Liver (tissue), 3 donors: ENCODE results near the gene DCC.

Source experiments
- CTCF ChIP-seq: fragments of 150-350 bp; IDR thresholded peaks from 2 replicates; pipeline ENCODE4 v1.5.1; 2017; ENCODE audit warnings: improper control_type of control experiment, low read depth, low read length; ENCODE audit not compliant: missing input control
- EGR1 ChIP-seq, 2 donors: IDR thresholded peaks; 2 replicates each; pipeline ENCODE4 v1.6.1; 2016 to 2018; ENCODE audit warnings: antibody characterized with exemption in 2 of 2, low read depth in 2 of 2
- GABPA ChIP-seq, 2 donors: IDR thresholded peaks in 1 of 2; conservative IDR thresholded peaks in 1 of 2; 2 replicates each; pipeline ENCODE4 v1.6.1; 2016; ENCODE audit warnings: antibody characterized with exemption in 2 of 2, mild to moderate bottlenecking in 1 of 2, moderate library complexity in 1 of 2
- HNF4A ChIP-seq, 2 donors: conservative IDR thresholded peaks; 2 replicates each; pipeline ENCODE4 v1.6.1; 2016; ENCODE audit warnings: antibody characterized with exemption in 2 of 2, mild to moderate bottlenecking in 2 of 2
- JUND ChIP-seq, 2 donors: IDR thresholded peaks; 2 replicates each; pipeline ENCODE4 v1.6.1; 2016; ENCODE audit warnings: antibody characterized with exemption in 2 of 2
- MAX ChIP-seq: IDR thresholded peaks from 2 replicates; pipeline ENCODE4 v1.6.1; 2016; ENCODE audit warnings: antibody characterized with exemption
- RAD21 ChIP-seq, 2 donors: IDR thresholded peaks; 2 replicates each; pipeline ENCODE4 v1.6.1; 2016; ENCODE audit warnings: antibody characterized with exemption in 2 of 2, mild to moderate bottlenecking in 2 of 2
- REST ChIP-seq: IDR thresholded peaks from 2 replicates; pipeline ENCODE4 v1.6.1; 2016; ENCODE audit warnings: antibody characterized with exemption, mild to moderate bottlenecking
- SP1 ChIP-seq: IDR thresholded peaks from 2 replicates; pipeline ENCODE4 v1.6.1; 2018; ENCODE audit warnings: antibody characterized with exemption, mild to moderate bottlenecking
- TAF1 ChIP-seq: conservative IDR thresholded peaks from 2 replicates; pipeline ENCODE4 v1.6.1; 2016; ENCODE audit warnings: antibody characterized with exemption, mild to moderate bottlenecking
- ZBTB33 ChIP-seq: IDR thresholded peaks from 2 replicates; pipeline ENCODE4 v1.6.1; 2016; ENCODE audit warnings: antibody characterized with exemption
- donor health status: healthy.
- donor health status: healthy.

DNA sequence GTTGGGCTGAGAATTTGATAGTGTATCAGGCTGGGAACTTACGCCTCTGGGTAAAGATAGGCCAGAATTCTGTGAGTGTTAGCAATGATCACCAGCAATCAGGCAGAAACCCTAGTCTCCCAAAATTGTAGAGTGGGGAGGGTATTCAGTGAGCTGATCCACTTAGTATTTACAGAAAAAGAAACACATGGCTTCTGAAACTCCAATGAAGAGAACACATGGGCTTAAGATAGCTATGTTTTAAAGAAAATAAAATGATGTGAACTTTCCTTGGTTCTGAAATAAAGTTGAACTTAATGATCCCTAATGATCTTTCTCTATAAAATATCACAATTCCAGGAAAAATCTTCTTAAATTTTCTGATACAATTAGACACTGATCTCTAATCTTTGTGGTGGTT lies 472.8 kb downstream of the DCC start:
- TF ChIP-seq CTCF: no peak
- TF ChIP-seq TAF1: no peak
- TF ChIP-seq SP1: no peak
- no peak for TF ChIP-seq GABPA (IDR thresholded peaks at IDR 0.05 in 1 of 2, conservative IDR thresholded peaks at IDR 0.05 in 1 of 2)
- TF ChIP-seq ZBTB33: no peak
- TF ChIP-seq EGR1 (IDR thresholded peaks at IDR 0.05; ENCODE audit: low read depth in 2 of 2): no peak
- no peak for TF ChIP-seq HNF4A (conservative IDR thresholded peaks at IDR 0.05)
- no peak for TF ChIP-seq MAX
- TF ChIP-seq JUND (IDR thresholded peaks at IDR 0.05): no peak
- no peak for TF ChIP-seq REST
- no peak for TF ChIP-seq RAD21 (IDR thresholded peaks at IDR 0.05)
